Type B pancreatic cell (in vitro differentiated cells): ENCODE results near the gene OSTF1. TPM values are rescaled to one million over a fixed set of nuclear protein-coding genes. Genes with fewer than 3 reads are reported as not detected.

Source experiments
- DNase-seq: peaks from one replicate; pipeline ENCODE4 v3.0.0; 2021; ENCODE audit warnings: mixed read lengths; ENCODE audit not compliant: unreplicated experiment; ENCODE audit errors: extremely low spot score
- H3K27ac Mint-ChIP-seq: 2 replicates; pipeline ENCODE4 v1.8.0; 2021; ENCODE audit warnings: mild to moderate bottlenecking, mixed read lengths
- H3K27me3 Mint-ChIP-seq: 2 replicates; pipeline ENCODE4 v1.8.0; 2021; ENCODE audit warnings: mixed read lengths
- H3K36me3 Mint-ChIP-seq: 2 replicates; pipeline ENCODE4 v1.8.0; 2021; ENCODE audit warnings: mixed read lengths
- H3K4me1 Mint-ChIP-seq: one replicate; pipeline ENCODE4 v1.8.0; 2021; ENCODE audit warnings: mixed read lengths; ENCODE audit not compliant: unreplicated experiment
- H3K4me3 Mint-ChIP-seq: 2 replicates; pipeline ENCODE4 v1.8.0; 2021; ENCODE audit warnings: mild to moderate bottlenecking, mixed read lengths
- H3K9me3 Mint-ChIP-seq: 2 replicates; pipeline ENCODE4 v1.8.0; 2021; ENCODE audit warnings: mixed read lengths
- total RNA-seq: library from RNA; stranded (reverse); gene quantifications from 2 replicates; pipeline ENCODE4 v1.2.1, GENCODE V29; 2021; ENCODE audit warnings: low replicate concordance
- TF ChIP-seq, protein P1 (sequence below): fragments of 200-600 bp; sonication (generic); conservative IDR thresholded peaks from 2 replicates; pipeline ENCODE4 v1.5.0; 2021; ENCODE audit warnings: antibody characterized with exemption, mild to moderate bottlenecking

OSTF1 gene
- total RNA-seq, 1 donor from 2014 or later, result 18.3 TPM

DNA sequence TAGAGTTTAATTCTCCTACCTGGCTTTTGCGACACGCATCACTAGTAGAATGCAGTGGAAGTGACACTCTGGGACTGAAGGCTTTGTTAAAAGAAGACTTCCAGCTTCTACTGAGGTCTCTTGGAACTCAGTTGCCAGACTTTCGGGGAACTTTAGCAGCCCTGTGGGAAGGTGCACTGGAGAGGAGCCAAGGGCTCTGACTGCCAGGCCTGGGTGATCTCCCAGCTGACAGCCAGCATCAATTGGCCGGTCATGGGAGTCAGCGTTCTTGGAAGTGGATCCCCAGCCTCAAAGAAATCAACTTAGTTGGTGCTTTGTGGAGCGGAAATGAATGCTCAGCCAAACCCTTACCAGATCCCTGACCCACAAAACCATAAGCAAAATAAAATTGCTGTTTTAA lies 87.1 kb downstream of the OSTF1 start:
- Mint-ChIP-seq H3K27me3 (no peaks in the 10 kb centered on the region), H3K4me3 (no peak overlapping the region)

DNA sequence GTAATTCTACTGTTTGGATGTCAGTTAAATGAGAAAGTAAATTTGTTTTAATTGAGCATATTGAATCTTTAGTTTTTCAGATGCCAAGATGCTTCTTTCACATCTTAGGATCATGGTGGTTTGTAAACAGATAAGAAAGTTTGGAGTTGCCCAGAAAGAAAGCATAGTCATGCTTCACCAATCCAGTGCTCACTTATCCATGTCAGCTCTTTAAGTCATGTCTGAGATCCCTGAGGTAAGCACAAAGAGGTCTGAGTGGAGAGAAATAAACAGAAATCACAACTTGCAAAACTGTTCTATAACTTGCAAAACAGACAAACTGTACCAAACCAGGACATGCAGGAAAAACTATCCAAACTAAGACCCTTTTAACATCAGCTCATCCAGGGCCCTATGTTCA lies 87.7 kb downstream of the OSTF1 start:
- DNase-seq, result no peak
- H3K9me3 Mint-ChIP-seq, result no peaks in the 10 kb centered on the region
- no peaks in the 10 kb centered on the region for H3K27me3 Mint-ChIP-seq
- H3K36me3 Mint-ChIP-seq, result no peaks in the 10 kb centered on the region
- H3K4me1 Mint-ChIP-seq, result peaks cover 7% of the 10 kb centered on the region
- no peak overlapping the region for H3K4me3 Mint-ChIP-seq
- TF ChIP-seq, protein P1, sequence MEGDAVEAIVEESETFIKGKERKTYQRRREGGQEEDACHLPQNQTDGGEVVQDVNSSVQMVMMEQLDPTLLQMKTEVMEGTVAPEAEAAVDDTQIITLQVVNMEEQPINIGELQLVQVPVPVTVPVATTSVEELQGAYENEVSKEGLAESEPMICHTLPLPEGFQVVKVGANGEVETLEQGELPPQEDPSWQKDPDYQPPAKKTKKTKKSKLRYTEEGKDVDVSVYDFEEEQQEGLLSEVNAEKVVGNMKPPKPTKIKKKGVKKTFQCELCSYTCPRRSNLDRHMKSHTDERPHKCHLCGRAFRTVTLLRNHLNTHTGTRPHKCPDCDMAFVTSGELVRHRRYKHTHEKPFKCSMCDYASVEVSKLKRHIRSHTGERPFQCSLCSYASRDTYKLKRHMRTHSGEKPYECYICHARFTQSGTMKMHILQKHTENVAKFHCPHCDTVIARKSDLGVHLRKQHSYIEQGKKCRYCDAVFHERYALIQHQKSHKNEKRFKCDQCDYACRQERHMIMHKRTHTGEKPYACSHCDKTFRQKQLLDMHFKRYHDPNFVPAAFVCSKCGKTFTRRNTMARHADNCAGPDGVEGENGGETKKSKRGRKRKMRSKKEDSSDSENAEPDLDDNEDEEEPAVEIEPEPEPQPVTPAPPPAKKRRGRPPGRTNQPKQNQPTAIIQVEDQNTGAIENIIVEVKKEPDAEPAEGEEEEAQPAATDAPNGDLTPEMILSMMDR, result no peak
- no peak overlapping the region for H3K27ac Mint-ChIP-seq

More for the DNA sequence above, 87.1 kb downstream of the OSTF1 start:
- Mint-ChIP-seq H3K9me3 (no peaks in the 10 kb centered on the region), H3K27ac (no peak overlapping the region), H3K36me3 (no peaks in the 10 kb centered on the region), H3K4me1 (peaks cover 7% of the 10 kb centered on the region)
- DNase-seq, result no peak
- TF ChIP-seq, protein P1, result no peak

DNA sequence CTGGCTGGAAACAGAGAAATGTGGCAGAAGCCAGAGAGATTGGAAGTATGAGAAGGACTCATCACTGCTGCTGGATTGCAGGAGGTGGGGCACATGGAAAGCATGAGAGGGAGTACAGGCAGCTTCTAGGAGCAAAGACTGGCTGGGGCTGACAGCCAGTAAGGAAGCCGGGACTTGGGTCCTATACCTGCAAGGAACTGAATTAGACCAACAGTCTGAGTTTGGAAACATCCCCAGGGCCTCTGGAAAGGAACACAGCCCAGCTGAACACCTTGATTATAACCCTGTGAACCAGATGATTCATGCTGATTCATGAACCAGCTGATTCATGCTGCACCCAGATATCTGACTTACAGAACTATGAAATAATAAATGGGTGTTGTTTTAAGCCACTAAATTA lies 93.4 kb downstream of the OSTF1 start:
- Mint-ChIP-seq H3K9me3 (no peaks in the 10 kb centered on the region), H3K4me1 (no peaks in the 10 kb centered on the region), H3K27me3 (no peaks in the 10 kb centered on the region), H3K36me3 (no peaks in the 10 kb centered on the region), H3K27ac (no peak overlapping the region), H3K4me3 (no peak overlapping the region)
- no peak for DNase-seq
- TF ChIP-seq, protein P1, result no peak

DNA sequence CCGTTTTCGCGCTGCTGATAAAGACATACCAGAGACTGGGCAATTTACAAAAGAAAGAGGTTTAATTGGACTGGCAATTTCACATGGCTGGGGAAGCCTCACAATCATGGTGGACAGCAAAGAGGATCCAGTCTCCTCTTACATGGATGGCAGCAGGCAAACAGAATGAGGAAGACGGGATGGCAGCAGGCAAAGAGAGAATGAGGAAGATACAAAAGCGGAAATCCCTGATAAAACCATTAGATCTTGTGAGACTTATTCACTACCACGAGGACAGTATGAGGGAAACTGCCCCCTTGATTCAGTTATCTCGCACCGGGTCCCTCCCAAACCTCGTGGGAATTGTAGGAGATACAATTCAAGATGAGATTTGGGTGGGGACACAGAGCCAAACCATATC lies 95.0 kb downstream of the OSTF1 start:
- H3K27ac Mint-ChIP-seq, result no peak overlapping the region
- H3K4me1 Mint-ChIP-seq, result no peaks in the 10 kb centered on the region
- H3K9me3 Mint-ChIP-seq, result no peaks in the 10 kb centered on the region
- peaks cover 3% of the 10 kb centered on the region for H3K27me3 Mint-ChIP-seq
- no peak for DNase-seq
- H3K36me3 Mint-ChIP-seq, result peaks cover 3% of the 10 kb centered on the region
- H3K4me3 Mint-ChIP-seq, result no peak overlapping the region
- TF ChIP-seq, protein P1, result no peak

DNA sequence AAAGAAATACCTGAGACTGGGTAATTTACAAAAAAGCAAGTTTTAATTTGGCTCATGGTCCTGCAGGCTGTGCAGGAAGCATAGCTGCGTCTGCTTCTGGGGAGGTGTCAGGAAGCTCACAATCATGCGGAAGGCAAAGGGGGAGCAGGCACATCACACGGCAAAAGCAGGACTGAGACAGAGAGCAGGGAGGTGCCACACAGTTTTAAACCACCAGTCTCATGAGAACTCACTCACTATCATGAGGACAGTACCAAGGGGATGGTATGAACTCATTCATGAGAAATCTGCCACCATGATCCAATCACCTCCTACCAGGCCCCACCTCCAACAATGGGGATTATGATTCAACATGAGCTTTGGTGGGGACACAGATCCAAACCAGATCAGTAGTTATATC lies 96.2 kb downstream of the OSTF1 start:
- H3K27ac Mint-ChIP-seq, result no peak overlapping the region
- no peak overlapping the region for H3K4me3 Mint-ChIP-seq
- DNase-seq, result no peak
- no peaks in the 10 kb centered on the region for H3K9me3 Mint-ChIP-seq
- peaks cover 3% of the 10 kb centered on the region for H3K36me3 Mint-ChIP-seq
- H3K27me3 Mint-ChIP-seq, result peaks cover 3% of the 10 kb centered on the region
- no peaks in the 10 kb centered on the region for H3K4me1 Mint-ChIP-seq
- TF ChIP-seq, protein P1, result no peak

DNA sequence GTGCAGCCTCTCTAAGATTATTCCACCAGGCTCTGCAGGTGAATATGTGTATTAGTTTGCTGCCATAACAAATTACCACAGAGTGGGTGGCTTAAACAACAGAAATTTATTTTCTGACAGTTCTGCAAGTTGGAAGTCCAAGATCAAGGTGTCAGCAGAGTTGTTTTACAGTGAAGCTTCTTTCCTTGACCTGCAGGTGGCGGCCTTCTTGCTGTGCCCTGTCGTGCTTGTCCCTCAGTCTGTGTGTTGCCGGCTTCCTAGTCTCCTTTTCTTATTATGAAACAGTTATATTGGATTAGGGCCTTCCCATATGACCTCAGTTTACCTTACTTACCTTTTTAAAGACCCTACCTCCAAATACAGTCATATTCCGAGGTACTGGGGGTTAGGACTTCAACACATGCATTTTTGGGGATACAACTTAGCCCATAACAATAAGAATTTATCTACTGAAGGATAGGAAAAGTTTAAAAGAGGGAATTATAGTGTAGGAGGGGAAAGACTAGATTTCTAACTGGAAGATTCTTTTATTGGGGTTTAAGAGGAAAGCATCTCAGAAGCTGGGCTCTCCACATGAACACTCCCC lies 97.4 kb downstream of the OSTF1 start:
- Mint-ChIP-seq H3K4me3 (no peak overlapping the region), H3K27ac (no peak overlapping the region), H3K27me3 (peaks cover 3% of the 10 kb centered on the region), H3K4me1 (no peaks in the 10 kb centered on the region), H3K36me3 (peaks cover 3% of the 10 kb centered on the region), H3K9me3 (no peaks in the 10 kb centered on the region)
- no peak for DNase-seq
- TF ChIP-seq, protein P1, result peak; percentile 76
